SU-DHL-6 (cell line): ENCODE measurements around the gene DOCK11.

Source experiments
- H2AFZ ChIP-seq: fragments of 200-600 bp; sonication (generic); 2 replicates; pipeline ENCODE4 v1.6.1; 2014; ENCODE audit warnings: low read depth, mild to moderate bottlenecking, moderate library complexity, mixed read lengths, antibody characterized with exemption, low read length; ENCODE audit not compliant: severe bottlenecking
- H3F3A ChIP-seq: fragments of 200-600 bp; shearing (Covaris generic); 2 replicates; pipeline ENCODE4 v1.6.0; 2016; ENCODE audit warnings: antibody characterized with exemption, mild to moderate bottlenecking; ENCODE audit not compliant: insufficient read depth
- H3K27ac ChIP-seq: fragments of 200-600 bp; sonication (generic); 2 replicates; pipeline ENCODE4 v1.5.1; 2016; ENCODE audit warnings: low read depth, mild to moderate bottlenecking, low read length, moderate library complexity, mixed read lengths
- H3K27me3 ChIP-seq: fragments of 200-600 bp; sonication (generic), shearing (Covaris generic); 2 replicates; pipeline ENCODE4 v1.6.0; 2014; ENCODE audit warnings: mild to moderate bottlenecking, low read length
- H3K36me3 ChIP-seq: fragments of 200-600 bp; sonication (generic); 2 replicates; pipeline ENCODE4 v1.6.1; 2014; ENCODE audit warnings: mild to moderate bottlenecking, low read length, mixed read lengths
- H3K4me2 ChIP-seq: fragments of 300-600, 200-600 bp; shearing (Covaris generic), sonication (generic); 2 replicates; pipeline ENCODE4 v1.6.0; 2014; ENCODE audit warnings: low read length, low read depth, mild to moderate bottlenecking; ENCODE audit not compliant: poor library complexity, severe bottlenecking
- H3K4me3 ChIP-seq: fragments of 200-600 bp; sonication (generic); 2 replicates; pipeline ENCODE4 v1.5.1; 2014; ENCODE audit warnings: antibody characterized with exemption, low read length, mild to moderate bottlenecking, mixed read lengths; ENCODE audit not compliant: insufficient read depth, poor library complexity, severe bottlenecking
- H3K79me2 ChIP-seq: fragments of 200-600 bp; sonication (generic); 2 replicates; pipeline ENCODE4 v1.6.1; 2014; ENCODE audit warnings: mild to moderate bottlenecking, low read length, moderate library complexity; ENCODE audit not compliant: insufficient read depth
- H3K9ac ChIP-seq: fragments of 200-600 bp; sonication (generic); 2 replicates; pipeline ENCODE4 v1.7.0; 2014; ENCODE audit warnings: mild to moderate bottlenecking, low read length
- H3K9me2 ChIP-seq: fragments of 200-600 bp; sonication (generic); replicated peaks from 2 replicates; pipeline ENCODE4 v1.6.1; 2014; ENCODE audit warnings: low read length; ENCODE audit not compliant: insufficient read depth
- H3K9me3 ChIP-seq: fragments of 200-600 bp; sonication (generic); 2 replicates; pipeline ENCODE4 v1.6.1; 2014; ENCODE audit warnings: low read length, mixed read lengths; ENCODE audit not compliant: insufficient read depth
- H4K20me1 ChIP-seq: fragments of 200-600 bp; sonication (generic); 2 replicates; pipeline ENCODE4 v1.6.1; 2014; ENCODE audit warnings: low read depth, mild to moderate bottlenecking, antibody characterized with exemption, low read length, moderate library complexity, mixed read lengths
- CTCF ChIP-seq: fragments of 200-600 bp; sonication (generic); IDR thresholded peaks from one replicate; pipeline ENCODE4 v1.5.1; 2017; ENCODE audit warnings: antibody characterized with exemption, mild to moderate bottlenecking, low read length, moderate library complexity; ENCODE audit not compliant: insufficient read depth, poor library complexity, severe bottlenecking
- EZH2phosphoT487 ChIP-seq: fragments of 200-600 bp; sonication (generic), shearing (Covaris generic); conservative IDR thresholded peaks from 2 replicates; pipeline ENCODE4 v1.6.1; 2018; ENCODE audit warnings: mild to moderate bottlenecking, antibody characterized with exemption, low read length, moderate library complexity, mixed read lengths

DOCK11 gene

GRCh38 chrX:118522230-118522926 is 26.8 kb downstream of the DOCK11 start:
- Histone ChIP-seq H3F3A (no peaks in the 10 kb centered on the region), H3K36me3 (no peaks in the 10 kb centered on the region), H3K27me3 (no peaks in the 10 kb centered on the region), H3K79me2 (no peaks in the 10 kb centered on the region), H2AFZ (no peak overlapping the region), H3K4me3 (no peak overlapping the region), H4K20me1 (no peaks in the 10 kb centered on the region), H3K9me3 (no peaks in the 10 kb centered on the region), H3K4me2 (no peak overlapping the region), H3K27ac (no peak overlapping the region), H3K9ac (no peak overlapping the region), H3K9me2 (no peaks in the 10 kb centered on the region)
- no peak for TF ChIP-seq CTCF
- no peak for TF ChIP-seq EZH2phosphoT487

GRCh38 chrX:118523920-118524319 is 28.3 kb downstream of the DOCK11 start:
- H3F3A ChIP-seq: no peaks in the 10 kb centered on the region
- H3K79me2 ChIP-seq: no peaks in the 10 kb centered on the region
- H3K9ac ChIP-seq: no peak overlapping the region
- no peak overlapping the region for H3K4me3 ChIP-seq
- TF ChIP-seq CTCF (no peak), EZH2phosphoT487 (no peak)
- H2AFZ ChIP-seq: no peak overlapping the region
- H3K9me3 ChIP-seq: no peaks in the 10 kb centered on the region
- H3K36me3 ChIP-seq: no peaks in the 10 kb centered on the region
- no peaks in the 10 kb centered on the region for H3K27me3 ChIP-seq
- no peaks in the 10 kb centered on the region for H3K9me2 ChIP-seq
- H3K27ac ChIP-seq: no peak overlapping the region
- no peaks in the 10 kb centered on the region for H4K20me1 ChIP-seq
- H3K4me2 ChIP-seq: no peak overlapping the region

GRCh38 chrX:118524344-118524743 is 28.7 kb downstream of the DOCK11 start:
- Histone ChIP-seq H3K9ac (no peak overlapping the region), H3K36me3 (no peaks in the 10 kb centered on the region), H3K9me2 (no peaks in the 10 kb centered on the region), H3K27ac (no peak overlapping the region), H3K9me3 (no peaks in the 10 kb centered on the region), H3F3A (no peaks in the 10 kb centered on the region), H3K27me3 (no peaks in the 10 kb centered on the region), H3K4me3 (no peak overlapping the region), H2AFZ (no peak overlapping the region), H3K4me2 (no peak overlapping the region), H4K20me1 (no peaks in the 10 kb centered on the region), H3K79me2 (no peaks in the 10 kb centered on the region)
- TF ChIP-seq CTCF: no peak
- TF ChIP-seq EZH2phosphoT487: no peak
